Measurements from ENCODE around the gene DYNC1I1.

DYNC1I1 gene

DNA sequence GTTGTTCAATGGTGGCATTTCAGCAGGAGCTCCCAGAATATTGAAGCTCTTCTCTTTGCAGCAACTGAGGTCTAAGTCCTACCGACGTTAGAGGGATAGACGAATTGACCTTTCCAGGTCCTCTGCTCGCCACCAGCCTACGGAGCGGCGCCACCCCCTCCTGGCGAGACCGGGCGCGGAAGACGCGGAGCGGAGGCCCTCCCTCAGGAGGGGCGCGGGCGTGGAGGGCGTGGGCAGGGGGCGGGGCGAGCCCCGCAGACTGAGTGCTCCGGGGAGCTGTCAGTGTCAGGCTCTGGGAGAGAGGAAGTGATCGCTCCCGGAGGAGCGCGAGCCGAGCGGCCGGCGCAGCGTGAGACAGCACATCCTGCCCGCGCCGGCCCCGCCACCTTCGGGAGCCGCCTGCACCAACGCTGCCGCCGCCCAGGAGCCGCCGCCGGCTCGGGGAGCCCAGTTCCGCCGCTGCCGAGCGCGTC lies at the start of gene DYNC1I1:
Gene DYNC1I1 (plus strand): TSS at position 257 of the 473 bp plus-strand sequence. CDS start 32,176 bp downstream, outside the sequence.
- in situ Hi-C loops (cut with MboI; ENCODE audit: low sequenced_read_pairs) = no loop called here

DNA sequence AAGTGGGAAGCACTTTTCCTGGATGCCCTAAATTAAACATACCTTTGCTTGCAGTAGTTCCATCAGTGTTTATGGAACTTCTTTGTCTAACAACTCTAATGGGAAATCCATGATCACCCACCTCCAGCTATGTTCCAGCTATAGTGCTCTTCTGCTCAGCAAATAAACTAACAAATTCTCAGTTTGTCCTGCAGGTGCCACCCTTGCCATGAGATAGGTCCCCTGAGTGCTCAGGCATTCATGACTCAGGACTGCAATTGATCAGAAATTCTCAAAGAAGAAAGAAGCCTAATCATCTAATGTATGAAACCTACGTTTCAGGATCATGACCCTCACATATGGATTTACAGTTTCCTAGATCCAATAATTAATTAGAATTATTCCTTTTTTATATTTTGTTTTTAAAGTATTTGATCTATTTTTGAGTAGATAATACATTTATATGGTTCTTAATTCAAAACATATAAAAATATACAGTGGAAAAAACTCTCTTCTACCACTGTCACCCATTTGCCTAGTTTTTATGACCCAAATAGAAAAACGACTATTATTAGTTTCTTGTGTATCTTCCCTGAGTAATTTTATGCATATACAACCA lies 48.7 kb upstream of the DYNC1I1 start:
- in situ Hi-C loops (cut with MboI; ENCODE audit: low sequenced_read_pairs) = no loop called here

DNA sequence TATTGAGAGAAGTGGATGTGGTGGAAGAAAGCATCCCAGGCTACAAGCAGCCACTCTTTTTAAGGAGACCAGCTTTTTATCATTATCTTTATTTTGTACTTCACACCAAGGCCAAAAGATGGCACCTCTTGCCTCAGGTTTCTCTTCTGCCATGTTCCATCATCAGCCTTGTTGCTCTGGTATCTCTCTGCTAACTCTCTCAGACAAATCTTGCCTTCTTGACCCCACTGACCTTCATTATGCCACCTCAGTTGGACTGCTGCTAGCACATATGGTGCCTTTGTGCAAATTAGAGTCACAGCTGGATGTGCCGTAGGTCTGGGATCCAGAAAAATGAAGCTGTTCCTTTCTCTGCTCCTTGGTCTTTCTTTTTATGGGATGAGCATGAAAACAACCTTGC lies 47.1 kb upstream of the DYNC1I1 start:
- in situ Hi-C loops (cut with MboI; ENCODE audit: low sequenced_read_pairs) = no loop called here

- in situ Hi-C loops (cut with MboI; ENCODE audit: low sequenced_read_pairs) = no loop called here
Measured at GRCh38 chr7:95730493-95731280, 41.7 kb upstream of the DYNC1I1 start.

- in situ Hi-C loops (cut with MboI; ENCODE audit: low sequenced_read_pairs) = no loop called here
Measured at GRCh38 chr7:95736635-95737034, 35.7 kb upstream of the DYNC1I1 start.

DNA sequence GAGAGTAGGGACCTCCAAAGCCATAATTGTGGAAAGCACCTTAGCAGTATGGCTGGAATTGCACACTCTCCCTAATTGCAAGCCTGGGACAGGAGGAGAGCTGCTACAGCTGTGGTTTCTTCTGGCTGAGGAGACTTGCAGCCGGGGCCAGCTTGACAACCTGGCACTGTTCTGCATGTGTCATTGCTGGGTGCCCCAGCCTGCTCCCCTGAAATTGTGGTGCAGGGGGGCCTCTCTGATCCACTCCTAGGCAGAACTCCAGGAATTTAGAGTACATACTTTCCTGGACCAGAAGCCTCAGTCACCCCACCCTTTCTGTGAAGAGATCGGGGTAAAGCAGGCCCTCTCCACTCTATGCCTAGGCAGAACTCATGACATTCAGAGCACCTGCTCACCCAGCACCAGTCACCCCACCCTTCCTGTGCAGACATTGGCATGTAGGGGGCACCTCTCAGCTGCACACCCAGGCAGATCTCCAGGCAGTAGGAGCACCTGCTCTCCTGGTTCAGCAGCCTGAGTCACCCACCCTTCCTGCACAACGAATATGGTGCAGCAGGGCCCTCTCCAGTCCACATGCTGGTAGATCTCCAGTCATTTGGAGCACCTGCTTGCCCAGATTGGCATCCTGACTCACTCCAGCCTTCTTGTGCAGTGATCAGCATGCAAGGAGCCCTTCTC lies 34.4 kb upstream of the DYNC1I1 start:
- in situ Hi-C loops (cut with MboI; ENCODE audit: low sequenced_read_pairs) = no loop called here

GRCh38 chr7:95749044-95749443 lies 23.3 kb upstream of the DYNC1I1 start:
- in situ Hi-C loops (cut with MboI; ENCODE audit: low sequenced_read_pairs) = no loop called here

GRCh38 chr7:95749515-95749914 lies 22.8 kb upstream of the DYNC1I1 start:
- in situ Hi-C loops (cut with MboI; ENCODE audit: low sequenced_read_pairs) = no loop called here

- in situ Hi-C loops (cut with MboI; ENCODE audit: low sequenced_read_pairs) = no loop called here
Measured at GRCh38 chr7:95753440-95753839, 18.9 kb upstream of the DYNC1I1 start.

- in situ Hi-C loops (cut with MboI; ENCODE audit: low sequenced_read_pairs) = no loop called here
Measured at GRCh38 chr7:95755277-95755934, 16.9 kb upstream of the DYNC1I1 start.

DNA sequence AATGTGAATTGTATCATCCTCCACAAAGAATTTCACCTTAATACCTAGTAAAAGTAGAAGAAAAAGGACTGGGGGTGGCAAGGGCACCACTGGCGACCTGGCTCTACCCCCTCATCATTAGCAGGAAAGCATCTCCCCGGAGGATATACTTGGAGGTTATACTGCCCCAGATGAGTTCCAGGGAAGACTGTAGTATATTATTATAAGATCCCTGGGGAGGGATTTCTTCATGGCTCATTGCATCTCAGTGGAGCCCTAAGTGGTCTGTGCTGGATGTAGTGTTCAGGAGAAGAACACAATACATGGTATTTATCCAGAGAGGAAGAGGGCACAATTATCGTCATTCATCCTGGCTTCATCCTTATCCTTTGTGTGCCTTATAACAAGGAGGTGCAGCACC lies 14.2 kb upstream of the DYNC1I1 start:
- in situ Hi-C loops (cut with MboI; ENCODE audit: low sequenced_read_pairs) = no loop called here

DNA sequence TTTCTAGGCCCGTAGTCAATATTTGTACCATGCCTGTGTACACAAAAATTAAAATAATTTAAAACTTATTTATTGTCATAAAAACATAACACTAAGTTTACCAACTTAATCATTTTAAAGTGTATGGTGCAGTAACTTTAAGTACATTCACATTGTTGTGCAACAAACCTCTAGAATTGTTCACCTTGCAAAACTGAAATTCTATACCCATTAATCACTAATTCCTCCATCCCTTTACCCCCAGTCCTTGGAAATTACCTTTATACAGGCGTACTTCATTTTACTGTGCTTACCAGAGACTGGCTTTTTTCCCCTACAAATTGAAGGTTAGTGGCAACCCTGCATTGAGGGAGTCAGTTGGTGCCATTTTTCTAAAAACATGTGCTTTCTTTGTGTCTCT lies 6.3 kb upstream of the DYNC1I1 start:
- in situ Hi-C loops (cut with MboI; ENCODE audit: low sequenced_read_pairs) = no loop called here

GRCh38 chr7:95766657-95767056 lies 5.7 kb upstream of the DYNC1I1 start:
- in situ Hi-C loops (cut with MboI; ENCODE audit: low sequenced_read_pairs) = no loop called here

GRCh38 chr7:95772771-95773581 lies 622 bp downstream of the DYNC1I1 start:
- in situ Hi-C loops (cut with MboI; ENCODE audit: low sequenced_read_pairs) = no loop called here

DNA sequence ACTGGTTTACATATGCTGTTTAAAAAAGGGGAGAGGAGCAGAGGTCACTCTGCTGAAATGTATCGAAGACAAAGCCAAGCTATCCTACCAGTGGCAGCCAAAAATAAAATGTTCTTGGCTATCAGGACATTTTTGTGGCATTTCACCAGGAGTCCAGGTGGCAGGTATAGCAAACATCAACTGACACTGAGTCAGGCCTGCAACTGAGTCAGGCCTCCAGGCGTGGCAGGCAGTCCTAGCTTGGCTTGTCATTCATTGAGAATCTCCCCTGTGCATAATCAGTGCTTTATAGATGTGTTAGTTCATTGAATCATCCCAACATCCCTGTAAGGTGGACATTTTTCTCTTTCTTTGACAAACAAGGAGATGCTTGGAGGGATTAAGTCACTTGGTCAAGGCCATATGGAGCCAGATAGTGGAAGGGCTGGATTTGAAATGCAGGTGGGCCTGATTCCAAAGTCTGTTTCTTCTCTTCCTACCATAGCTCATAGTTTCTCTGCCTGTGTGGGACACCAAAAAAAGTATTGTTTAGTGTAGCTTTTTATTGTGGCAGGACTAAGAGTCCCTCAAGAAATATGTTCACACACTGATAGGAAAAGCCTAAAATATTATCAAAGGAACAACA lies 4.3 kb downstream of the DYNC1I1 start:
- in situ Hi-C loops (cut with MboI; ENCODE audit: low sequenced_read_pairs) = no loop called here

GRCh38 chr7:95777269-95777668 lies 4.9 kb downstream of the DYNC1I1 start:
- in situ Hi-C loops (cut with MboI; ENCODE audit: low sequenced_read_pairs) = no loop called here

DNA sequence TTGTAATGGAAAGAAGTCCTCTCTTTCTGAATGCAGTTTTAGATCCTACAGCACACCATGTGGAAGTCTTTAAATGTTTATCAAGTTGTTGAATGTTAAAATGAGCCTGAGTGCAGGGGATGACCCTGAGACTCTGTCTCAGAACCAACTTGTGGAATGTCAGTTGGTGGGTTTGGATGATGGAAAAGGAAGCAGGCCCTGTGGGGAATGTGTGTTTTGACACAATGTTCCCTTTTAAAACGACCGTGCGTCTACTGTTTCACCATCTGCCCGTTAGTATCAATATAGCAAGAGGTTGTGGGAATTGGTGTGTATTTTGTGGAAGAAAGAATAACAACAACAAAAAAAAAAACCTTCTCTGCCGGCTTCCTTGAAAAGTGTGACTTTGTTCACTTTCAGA lies 8.3 kb downstream of the DYNC1I1 start:
- in situ Hi-C loops (cut with MboI; ENCODE audit: low sequenced_read_pairs) = no loop called here

GRCh38 chr7:95781961-95782586 lies 9.7 kb downstream of the DYNC1I1 start:
- in situ Hi-C loops (cut with MboI; ENCODE audit: low sequenced_read_pairs) = no loop called here

- in situ Hi-C loops (cut with MboI; ENCODE audit: low sequenced_read_pairs) = no loop called here
Measured at GRCh38 chr7:95784796-95785195, 12.4 kb downstream of the DYNC1I1 start.

DNA sequence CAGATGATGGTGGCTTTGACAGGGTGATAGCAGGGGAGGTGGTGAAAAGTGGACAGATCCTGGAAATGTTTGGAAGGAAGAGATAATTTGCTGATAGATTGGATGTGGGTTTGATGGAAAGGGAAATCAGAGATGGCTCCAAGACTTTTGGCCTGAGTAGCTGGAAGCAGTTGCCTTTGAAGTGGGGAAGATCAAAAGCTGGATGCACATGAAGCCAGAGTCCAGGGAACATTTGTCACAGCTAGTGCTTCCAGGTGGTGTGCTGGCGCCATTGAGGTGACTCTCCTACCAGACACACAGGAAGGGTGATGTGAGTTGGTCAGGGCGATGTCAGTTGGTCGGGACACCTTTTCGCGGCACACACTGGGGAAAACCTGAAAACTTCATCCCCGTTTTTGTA lies 15.9 kb downstream of the DYNC1I1 start:
- in situ Hi-C loops (cut with MboI; ENCODE audit: low sequenced_read_pairs) = no loop called here

Measured in HL-60/S4 treated with retinoic acid at 250 ng/mL for 4 days and 3 days (cell line).